SK-N-SH (cell line): Measurements from ENCODE around the gene C17orf67. TPM values are rescaled to one million over a fixed set of nuclear protein-coding genes. Genes with fewer than 3 reads are reported as not detected.

Experiments used
- CTCF ChIA-PET: fragments of 300-600, 350-600 bp; formaldehyde crosslinking; extraction: SDS; loops from one replicate; lab custom pipeline; 2021; lab: Yijun Ruan, JAX
- POLR2A ChIA-PET: fragments of 350-600 bp; sonication (Branson Sonifier 250); formaldehyde crosslinking; extraction: SDS; loops from one replicate; lab custom pipeline; 2020; ENCODE audit warnings: antibody characterized with exemption, inconsistent platforms; lab: Yijun Ruan, JAX
- DNase-seq: peaks from one replicate; pipeline ENCODE4 v3.0.0; 2012
- H2AFZ ChIP-seq: fragments of 200-600 bp; sonication (generic); 2 replicates; pipeline ENCODE4 v1.8.1; 2016; ENCODE audit warnings: antibody characterized with exemption, mild to moderate bottlenecking, low read depth
- H3F3A ChIP-seq: fragments of 200-600 bp; sonication (generic); replicated peaks from 2 replicates; pipeline ENCODE3; 2016; ENCODE audit warnings: antibody characterized with exemption, mild to moderate bottlenecking; ENCODE audit not compliant: insufficient read depth
- H3K27ac ChIP-seq, 2 experiments: fragments of 200-500 bp in 1 of 2; fragments of 200-600 bp in 1 of 2; sonication (Bioruptor generic) in 1 of 2; sonication (generic), shearing (Covaris generic) in 1 of 2; 2 replicates each; pipeline versions ENCODE4 v1.5.1 to v1.6.1; 2014 to 2016; ENCODE audit warnings: low read depth in 2 of 2, inconsistent platforms in 1 of 2, low read length in 1 of 2, mild to moderate bottlenecking in 1 of 2, mixed read lengths in 1 of 2
- H3K27me3 ChIP-seq: fragments of 200-600 bp; sonication (generic), shearing (Covaris generic); 2 replicates; pipeline ENCODE4 v1.6.1; 2016; ENCODE audit warnings: mixed run types; ENCODE audit not compliant: insufficient read depth
- H3K36me3 ChIP-seq, 2 experiments: fragments of 200-500 bp in 1 of 2; fragments of 200-600 bp in 1 of 2; sonication (Bioruptor generic) in 1 of 2; sonication (generic) in 1 of 2; replicated peaks in 1 of 2; 2 replicates each; pipeline versions ENCODE3 to v1.5.1; 2014 to 2016; ENCODE audit warnings: low read length in 1 of 2, mild to moderate bottlenecking in 1 of 2; ENCODE audit not compliant: insufficient read depth in 2 of 2, control insufficient read depth in 1 of 2
- H3K4me1 ChIP-seq, 2 experiments: fragments of 200-500 bp in 1 of 2; fragments of 200-600 bp in 1 of 2; sonication (Bioruptor generic) in 1 of 2; sonication (generic), shearing (Covaris generic) in 1 of 2; 2 replicates each; pipeline versions ENCODE4 v1.5.1 to v1.6.1; 2014 to 2016; ENCODE audit warnings: low read depth in 1 of 2, low read length in 1 of 2, mixed run types in 1 of 2; ENCODE audit not compliant: insufficient read depth in 2 of 2, control insufficient read depth in 1 of 2
- H3K4me2 ChIP-seq: fragments of 200-600 bp; sonication (generic), shearing (Covaris generic); 2 replicates; pipeline ENCODE4 v1.6.1; 2017; ENCODE audit warnings: mixed run types
- H3K4me3 ChIP-seq, 2 experiments: fragments of 200-500 bp in 1 of 2; fragments of 200-600 bp in 1 of 2; sonication (Bioruptor generic) in 1 of 2; sonication (generic), shearing (Covaris generic) in 1 of 2; 2 replicates each; pipeline versions ENCODE4 v1.5.1 to v1.8.1; 2014 to 2016; ENCODE audit warnings: low read depth in 2 of 2, inconsistent platforms in 1 of 2, low read length in 1 of 2, mild to moderate bottlenecking in 1 of 2, mixed read lengths in 1 of 2, moderate library complexity in 1 of 2
- H3K79me2 ChIP-seq: fragments of 200-600 bp; sonication (generic); 2 replicates; pipeline ENCODE4 v1.8.1; 2017; ENCODE audit warnings: mild to moderate bottlenecking; ENCODE audit not compliant: insufficient read depth
- H3K9ac ChIP-seq: fragments of 200-600 bp; sonication (generic); 2 replicates; pipeline ENCODE4 v1.6.1; 2017; ENCODE audit warnings: mixed run types
- H3K9me2 ChIP-seq: fragments of 200-600 bp; sonication (generic); 2 replicates; pipeline ENCODE4 v1.6.1; 2017; ENCODE audit warnings: mixed run types
- H3K9me3 ChIP-seq: fragments of 200-600 bp; sonication (generic); 2 replicates; pipeline ENCODE4 v1.6.1; 2017; ENCODE audit warnings: mixed run types, mild to moderate bottlenecking, moderate library complexity
- H4K20me1 ChIP-seq: fragments of 200-600 bp; sonication (generic); 2 replicates; pipeline ENCODE4 v1.6.1; 2017; ENCODE audit warnings: mild to moderate bottlenecking, mixed run types; ENCODE audit not compliant: insufficient read depth
- ELF1 ChIP-seq: IDR thresholded peaks from 2 replicates; pipeline ENCODE4 v1.4.0; 2012
- FOSL2 ChIP-seq: IDR thresholded peaks from 2 replicates; pipeline ENCODE4 v1.4.0; 2012; ENCODE audit warnings: low read depth, mild to moderate bottlenecking, moderate library complexity, borderline replicate concordance
- GATA2 ChIP-seq: sonication (generic); formaldehyde crosslinking; IDR thresholded peaks from 2 replicates; pipeline ENCODE4 v1.5.0; 2020; ENCODE audit warnings: mild to moderate bottlenecking, missing genetic modification reagents
- NFIC ChIP-seq: IDR thresholded peaks from 2 replicates; pipeline ENCODE4 v1.4.0; 2012; ENCODE audit warnings: borderline replicate concordance
- PBX3 ChIP-seq: IDR thresholded peaks from 2 replicates; pipeline ENCODE4; 2012
- RXRA ChIP-seq: IDR thresholded peaks from 2 replicates; pipeline ENCODE4 v1.4.0; 2012; ENCODE audit warnings: low read depth, mild to moderate bottlenecking, borderline replicate concordance
- SIN3A ChIP-seq: IDR thresholded peaks from 2 replicates; pipeline ENCODE4 v1.6.1; 2012; ENCODE audit warnings: low read depth, mild to moderate bottlenecking, low read length, moderate library complexity, borderline replicate concordance
- TAF1 ChIP-seq: IDR thresholded peaks from 2 replicates; pipeline ENCODE4 v1.6.1; 2012; ENCODE audit warnings: low read depth, mild to moderate bottlenecking, low read length, moderate library complexity, borderline replicate concordance
- TCF12 ChIP-seq: IDR thresholded peaks from 2 replicates; pipeline ENCODE4 v1.4.0; 2012
- TEAD4 ChIP-seq: IDR thresholded peaks from 2 replicates; pipeline ENCODE4 v1.4.0; 2012; ENCODE audit warnings: mild to moderate bottlenecking, borderline replicate concordance; ENCODE audit not compliant: insufficient read depth
- WGBS: methylation state at CpG from one replicate; pipeline ENCODE4 v1.1.6; 2017; ENCODE audit warnings: low lambda C conversion rate; 5-methylcytosine and 5-hydroxymethylcytosine counted together
- polyA plus RNA-seq, 3 experiments: library from polyadenylated mRNA; depleted of rRNA; stranded (reverse); fragments of >200 nt; gene quantifications; 2 replicates each; pipeline ENCODE4 v1.2.3, GENCODE V29; 2012

Gene C17orf67
- polyA plus RNA-seq, 1 of the 3 experiments (the other 2 are of a cell fraction) = 1.7 TPM

- WGBS = 89% methylated on average over 5 of the region's 5 CpGs
- Histone ChIP-seq H2AFZ (no peak overlapping the region), H3K9me2 (no peaks in the 10 kb centered on the region), H3K27me3 (no peaks in the 10 kb centered on the region), H3K27ac (no peak overlapping the region), H3K4me2 (no peak overlapping the region), H4K20me1 (no peaks in the 10 kb centered on the region), H3K79me2 (no peaks in the 10 kb centered on the region)
- POLR2A ChIA-PET = no interaction called here
- no peak for DNase-seq
- no peak for TF ChIP-seq SIN3A
- no peak for TF ChIP-seq RXRA
- TF ChIP-seq GATA2 (CRISPR knock-in tag) = no peak
- no peak for TF ChIP-seq PBX3
- no peak for TF ChIP-seq TCF12
- TF ChIP-seq, all 33 proteins: peak for 0
- H3K36me3 ChIP-seq = no peaks in the 10 kb centered on the region
- CTCF ChIA-PET = interaction anchor here (0.7 to 15.9 kb wide), 3 partner anchors 9 to 120 kb away, joined by 3 to 251 read pairs (median 4); no protein-coding TSS in a partner anchor
- no peaks in the 10 kb centered on the region for H3K9me3 ChIP-seq
- H3K4me3 ChIP-seq = no peak overlapping the region
- no peak overlapping the region for H3K9ac ChIP-seq
- peaks cover 0 to 2% of the 10 kb centered on the region in 2 experiments; a peak in 1 of 4 replicates for H3K4me1 ChIP-seq
- no peaks in the 10 kb centered on the region for H3F3A ChIP-seq
These were observed 11.0 kb downstream of the C17orf67 start for GRCh38 chr17:56822725-56823124.

GRCh38 chr17:56821847-56822534 lies 11.7 kb downstream of the C17orf67 start:
- Histone ChIP-seq H3K9ac (no peak overlapping the region), H3K27ac (no peak overlapping the region), H3K79me2 (no peaks in the 10 kb centered on the region), H2AFZ (no peak overlapping the region), H3K9me2 (no peaks in the 10 kb centered on the region), H3K9me3 (no peaks in the 10 kb centered on the region), H3K4me1 (peaks cover 0 to 2% of the 10 kb centered on the region in 2 experiments; a peak in 1 of 4 replicates), H3K36me3 (no peaks in the 10 kb centered on the region), H4K20me1 (no peaks in the 10 kb centered on the region), H3K4me3 (no peak overlapping the region), H3K4me2 (no peak overlapping the region), H3K27me3 (no peaks in the 10 kb centered on the region), H3F3A (no peaks in the 10 kb centered on the region)
- WGBS = 76% methylated on average over 3 of the region's 3 CpGs
- POLR2A ChIA-PET = no interaction called here
- no peak for DNase-seq
- TF ChIP-seq TEAD4 = no peak
- no peak for TF ChIP-seq FOSL2
- CTCF ChIA-PET = interaction anchor here (1.9 to 15.9 kb wide), 3 partner anchors 103 to 121 kb away, joined by 5 to 251 read pairs (median 28); no protein-coding TSS in a partner anchor

GRCh38 chr17:56820207-56820606 lies 13.5 kb downstream of the C17orf67 start:
- H3K9me2 ChIP-seq = no peaks in the 10 kb centered on the region
- no peak overlapping the region for H3K27ac ChIP-seq
- DNase-seq = no peak
- ChIA-PET CTCF (interaction anchor here (0.7 to 15.9 kb wide), 59 partner anchors 8 to 1180 kb away, joined by 3 to 251 read pairs (median 6); partner anchors contain the start of genes C17orf67, COIL, DGKE and SCPEP1), POLR2A (interaction anchor here (0.8 to 1.6 kb wide), 2 partner anchors 93 to 114 kb away, joined by 3 to 4 read pairs; partner anchors contain the start of gene TRIM25)
- TF ChIP-seq ELF1 = no peak
- no peak for TF ChIP-seq NFIC
- TF ChIP-seq TAF1 = no peak
- no peaks in the 10 kb centered on the region for H3K27me3 ChIP-seq
- no peaks in the 10 kb centered on the region for H3K36me3 ChIP-seq
- no peak overlapping the region for H3K4me2 ChIP-seq
- H3K4me1 ChIP-seq = peaks cover 5 to 6% of the 10 kb centered on the region in 2 experiments; a peak in 2 of 4 replicates
- no peaks in the 10 kb centered on the region for H3F3A ChIP-seq
- no peak overlapping the region for H3K4me3 ChIP-seq
- H2AFZ ChIP-seq = no peak overlapping the region
- H3K9ac ChIP-seq = no peak overlapping the region
- H3K9me3 ChIP-seq = no peaks in the 10 kb centered on the region
- no peaks in the 10 kb centered on the region for H4K20me1 ChIP-seq
- WGBS = 77% methylated on average over 10 of the region's 10 CpGs
- no peaks in the 10 kb centered on the region for H3K79me2 ChIP-seq
